Heart left ventricle (tissue), 16 donors: ENCODE measurements around the gene TCF23. TPM values are rescaled to one million over a fixed set of nuclear protein-coding genes. Genes with fewer than 3 reads are reported as not detected.

Experiments
- ATAC-seq, 4 donors: fragments of 200-7000 bp; cut with Tn5 transposase; one replicate each; pipeline ENCODE4 v1.9.1; 2020 to 2022; ENCODE audit warnings: moderate library complexity in 4 of 4, mild to moderate bottlenecking in 3 of 4, moderate number of reproducible peaks in 1 of 4
- DNase-seq, 5 donors: peaks; one replicate each; pipeline ENCODE4 v3.0.0-alpha.2; 2020
- H3K27ac ChIP-seq, 12 donors: fragments of 200-600 bp; sonication (generic) in 4 of 12; one replicate each; pipeline versions ENCODE4 v1.5.0 to v1.8.0; 2016 to 2022; ENCODE audit warnings: mild to moderate bottlenecking in 2 of 12
- H3K27me3 ChIP-seq, 9 donors: fragments of 200-600 bp; sonication (generic) in 2 of 9; one replicate each; pipeline versions ENCODE4 v1.5.1 to v1.8.0; 2016 to 2022; ENCODE audit warnings: mild to moderate bottlenecking in 3 of 9
- H3K36me3 ChIP-seq, 9 donors: fragments of 200-600 bp; sonication (generic) in 2 of 9; one replicate each; pipeline versions ENCODE4 v1.5.0 to v1.8.0; 2018 to 2022; ENCODE audit warnings: mild to moderate bottlenecking in 2 of 9
- H3K4me1 ChIP-seq, 12 donors: fragments of 200-600 bp; sonication (generic) in 4 of 12; one replicate each; pipeline versions ENCODE4 v1.5.0 to v1.8.0; 2016 to 2022; ENCODE audit warnings: mild to moderate bottlenecking in 3 of 12
- H3K4me3 ChIP-seq, 12 donors: fragments of 200-600 bp; sonication (generic) in 4 of 12; one replicate each; pipeline versions ENCODE4 v1.5.0 to v1.8.0; 2017 to 2022; ENCODE audit warnings: mild to moderate bottlenecking in 9 of 12, moderate library complexity in 4 of 12
- H3K9me3 ChIP-seq, 12 donors: fragments of 200-600 bp; sonication (generic) in 4 of 12; one replicate each; pipeline versions ENCODE4 v1.5.0 to v1.8.0; 2016 to 2022; ENCODE audit warnings: mild to moderate bottlenecking in 1 of 12
- CTCF ChIP-seq, 12 donors: fragments of 200-600 bp; sonication (generic) in 4 of 12; IDR thresholded peaks; one replicate each; pipeline versions ENCODE4 v1.5.0 to v1.8.0; 2018 to 2022; ENCODE audit warnings: antibody characterized with exemption in 12 of 12, mild to moderate bottlenecking in 5 of 12
- POLR2A ChIP-seq, 2 donors: fragments of 450-650 bp; IDR thresholded peaks; one replicate each; pipeline ENCODE4 v1.6.1; 2017; ENCODE audit warnings: antibody characterized with exemption in 2 of 2, mild to moderate bottlenecking in 2 of 2, moderate library complexity in 2 of 2
- WGBS, 4 donors: extraction: QIAGEN DNeasy Blood & Tissue Kit in 2 of 4; methylation state at CpG; one replicate each; pipeline versions ENCODE4 v1.1.5 to v1.1.7; 2013 to 2018; 5-methylcytosine and 5-hydroxymethylcytosine counted together
- intact Hi-C, 10 donors: fragments of 100-400 bp; cut with DNase I; formaldehyde crosslinking; loops; one replicate each; pipeline versions ENCODE4 v1.11.1 to v1.14.2; 2022
- polyA plus RNA-seq, 2 donors: library from polyadenylated mRNA; stranded (reverse); fragments of 200-250 nt; gene quantifications; one replicate each; pipeline ENCODE4 v1.2.3, GENCODE V29; 2013
- total RNA-seq, 9 donors: library from RNA; depleted of rRNA in 2 of 9; stranded (reverse); fragments of >200 nt in 2 of 9; fragmentation: NEBNext Ultra II Directional in 3 of 9; extraction: Animal tissue kit (Norgen Biotek cat#: 25700) in 3 of 9; gene quantifications; one replicate each; pipeline versions ENCODE4 v1.1.0 to v1.2.4, GENCODE V29; 2016 to 2023
- donor health status: ischemic (EF 13 %, LVEDD 7.1; RV severe dilation, severe dysfunction).
- donor health status: healthy with polysubstance abuse.
- donor health status: DM: no; HTN: yes; CAD: no.
- donor health status: DM: no; HTN: no; CAD: no.
- donor health status: ischemic (EF 25% LVEDD 6.9; RV normal size, moderate dysfunction).
- donor health status: ischemic (EF 25% LVEDD 5.7; RV mildly dilated, moderate dysfunction).
- donor health status: healthy.
- donor health status: DM: yes; HTN: yes; CAD: no.
- donor health status: ischemic (EF 35%, LVEDD 5.7; RV mildly dilated, moderate dysfunction).
- donor health status: nonischemic (EF 11% LVEDD 7.7; RV severe dilation, severe dysfunction).
- donor health status: DM: yes; HTN: yes; CAD: no.
- donor health status: PGD.
- donor health status: ischemic (EF 29% LVEDD 5.4; RV normal size, mild dysfunction).
- donor health status: nonischemic (EF 23%, LVEDD 6.1; RV moderate dilation, normal function).

The TCF23 gene
- total and polyA plus RNA-seq, 11 donors: 0.04 to 0.85 (median 0.07) TPM; not detected in 6

- Histone ChIP-seq H3K4me1 (no peaks in the 10 kb centered on the region), H3K36me3 (peaks cover 0 to 39% (median 31%) of the 10 kb centered on the region in 9 donors), H3K9me3 (no peaks in the 10 kb centered on the region), H3K27me3 (no peaks in the 10 kb centered on the region), H3K4me3 (no peak overlapping the region), H3K27ac (no peak overlapping the region)
- ATAC-seq: no peak
- intact Hi-C loops: loop anchor here in 2 of 10 donors (10.0 kb wide), 1 partner anchor 234 kb away; no protein-coding TSS in a partner anchor
- WGBS, 4 donors: 65 to 89% (median 75%) methylated on average over 2 of the region's 2 CpGs
- no peak for DNase-seq
- no peak for TF ChIP-seq POLR2A (IDR thresholded peaks at IDR 0.05)
- TF ChIP-seq CTCF (IDR thresholded peaks at IDR 0.05): no peak
Observed at GRCh38 chr2:27199241-27199640, 50.4 kb downstream of the TCF23 start.

- no peaks in the 10 kb centered on the region for H3K27me3 ChIP-seq
- no peaks in the 10 kb centered on the region for H3K4me1 ChIP-seq
- WGBS, 4 donors: 72 to 89% (median 84%) methylated on average over 6 to 7 of the region's 7 CpGs
- DNase-seq (no peak), ATAC-seq (peak in 1 of 4 donors; percentile 67)
- H3K4me3 ChIP-seq: no peak overlapping the region
- no peaks in the 10 kb centered on the region for H3K9me3 ChIP-seq
- H3K27ac ChIP-seq: no peak overlapping the region
- H3K36me3 ChIP-seq: peaks cover 0 to 64% (median 53%) of the 10 kb centered on the region in 9 donors
- no peak for TF ChIP-seq CTCF (IDR thresholded peaks at IDR 0.05)
- TF ChIP-seq POLR2A (IDR thresholded peaks at IDR 0.05): no peak
- intact Hi-C loops: no loop called here
Observed at GRCh38 chr2:27201675-27202074, 52.9 kb downstream of the TCF23 start.

- Histone ChIP-seq H3K36me3 (peaks cover 0 to 75% (median 65%) of the 10 kb centered on the region in 9 donors), H3K4me3 (no peak overlapping the region), H3K27ac (no peak overlapping the region), H3K4me1 (no peaks in the 10 kb centered on the region), H3K9me3 (no peaks in the 10 kb centered on the region), H3K27me3 (no peaks in the 10 kb centered on the region)
- DNase-seq (no peak), ATAC-seq (no peak)
- 79 to 91% (median 88%) methylated on average over 2 of the region's 2 CpGs for WGBS, 4 donors
- TF ChIP-seq CTCF (IDR thresholded peaks at IDR 0.05) (no peak), POLR2A (IDR thresholded peaks at IDR 0.05) (no peak)
- intact Hi-C loops: no loop called here
Observed at GRCh38 chr2:27202854-27203253, 54.0 kb downstream of the TCF23 start.

- Histone ChIP-seq H3K4me1 (no peaks in the 10 kb centered on the region), H3K9me3 (no peaks in the 10 kb centered on the region), H3K36me3 (peaks cover 0 to 84% (median 74%) of the 10 kb centered on the region in 9 donors), H3K4me3 (no peak overlapping the region), H3K27ac (no peak overlapping the region), H3K27me3 (no peaks in the 10 kb centered on the region)
- intact Hi-C loops: no loop called here
- no peak for TF ChIP-seq POLR2A (IDR thresholded peaks at IDR 0.05)
- no peak for TF ChIP-seq CTCF (IDR thresholded peaks at IDR 0.05)
- DNase-seq: no peak
- WGBS, 4 donors: 93 to 95% (median 94%) methylated on average over 7 to 9 of the region's 9 CpGs
- ATAC-seq: no peak
Observed at GRCh38 chr2:27203741-27204140, 54.9 kb downstream of the TCF23 start.
